Gastroesophageal sphincter (tissue), 4 donors: ENCODE results near the gene HDLBP. TPM values are rescaled to one million over a fixed set of nuclear protein-coding genes. Genes with fewer than 3 reads are reported as not detected.
A peak's percentile ranks its signal among the peaks of the same experiment; 100 is the strongest.

Experiments
- ATAC-seq: fragments of 150-250 bp; one replicate; pipeline ENCODE4 v1.9.1; 2016; ENCODE audit warnings: mild to moderate bottlenecking, moderate library complexity
- H3K27ac ChIP-seq, 4 donors: fragments of 200-600 bp; sonication (generic) in 3 of 4; 1 replicate in 3 of 4; 2 replicates in 1 of 4; pipeline ENCODE4 v1.5.1; 2016 to 2019
- H3K27me3 ChIP-seq: fragments of 200-600 bp; sonication (generic); one replicate; pipeline ENCODE4 v1.5.1; 2019
- H3K36me3 ChIP-seq, 2 donors: fragments of 200-600 bp; sonication (generic); one replicate each; pipeline ENCODE4 v1.5.1; 2019; ENCODE audit warnings: control low read depth in 1 of 2
- H3K4me1 ChIP-seq, 3 donors: fragments of 200-600 bp; sonication (generic); 1 replicate in 2 of 3; 2 replicates in 1 of 3; pipeline ENCODE4 v1.5.1; 2016 to 2019; ENCODE audit warnings: control low read depth in 2 of 3
- H3K4me3 ChIP-seq, 2 donors: fragments of 200-600 bp; sonication (generic); one replicate each; pipeline ENCODE4 v1.5.1; 2019; ENCODE audit warnings: mild to moderate bottlenecking in 1 of 2, moderate library complexity in 1 of 2
- H3K9me3 ChIP-seq, 3 donors: fragments of 200-600 bp; sonication (generic); one replicate each; pipeline ENCODE4 v1.5.1; 2017 to 2019; ENCODE audit warnings: control low read depth in 2 of 3
- EP300 ChIP-seq: sonication (generic); formaldehyde crosslinking; IDR thresholded peaks from one replicate; pipeline ENCODE4 v1.6.1; 2017; ENCODE audit warnings: antibody characterized with exemption, mild to moderate bottlenecking
- POLR2A ChIP-seq, 2 donors: fragments of 450-650 bp; IDR thresholded peaks; one replicate each; pipeline ENCODE4 v1.6.1; 2017; ENCODE audit warnings: antibody characterized with exemption in 2 of 2, mild to moderate bottlenecking in 2 of 2, moderate library complexity in 1 of 2
- POLR2AphosphoS5 ChIP-seq: sonication (generic); formaldehyde crosslinking; IDR thresholded peaks from one replicate; pipeline ENCODE4 v1.6.1; 2017; ENCODE audit warnings: antibody characterized with exemption
- WGBS, 2 donors: methylation state at CpG; one replicate each; pipeline ENCODE4 v1.1.5; 2018; ENCODE audit warnings: low coverage in 1 of 2; 5-methylcytosine and 5-hydroxymethylcytosine counted together
- total RNA-seq, 4 donors: library from RNA; depleted of rRNA; stranded (reverse); fragments of >200 nt; gene quantifications; one replicate each; pipeline ENCODE4 v1.1.0, GENCODE V29; 2016
- TF ChIP-seq, protein P1 (sequence below), 4 experiments: fragments of 200-600 bp in 2 of 4; fragments of 450-650 bp in 2 of 4; sonication (generic) in 1 of 4; IDR thresholded peaks; one replicate each; pipeline ENCODE4 v1.5.1; 2017 to 2019; ENCODE audit warnings: antibody characterized with exemption in 4 of 4, mild to moderate bottlenecking in 2 of 4, moderate library complexity in 2 of 4

Gene HDLBP
- total RNA-seq, 4 donors from 2014 or later: 279 to 367 (median 295) TPM

DNA sequence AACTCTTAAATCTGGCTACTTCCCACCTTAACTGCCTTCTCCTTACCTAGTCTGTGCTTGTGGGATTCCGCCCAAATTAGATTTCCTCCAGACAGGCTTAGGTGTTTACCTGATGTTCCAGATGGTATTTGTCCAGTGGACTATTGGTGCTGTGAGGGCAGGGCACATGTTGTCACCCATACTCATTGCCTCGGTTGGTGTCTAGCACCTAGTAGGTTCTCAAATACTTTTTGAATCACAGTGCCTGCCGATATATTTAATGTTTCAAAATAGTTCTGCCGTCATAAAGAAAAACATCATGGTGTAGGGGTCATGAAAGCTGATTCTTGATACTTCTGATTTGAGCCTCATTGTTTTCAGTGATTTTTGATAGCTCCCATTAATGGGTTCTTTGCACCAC lies 1.4 kb upstream of the HDLBP start:
- no peak for TF ChIP-seq POLR2AphosphoS5
- TF ChIP-seq, protein P1, sequence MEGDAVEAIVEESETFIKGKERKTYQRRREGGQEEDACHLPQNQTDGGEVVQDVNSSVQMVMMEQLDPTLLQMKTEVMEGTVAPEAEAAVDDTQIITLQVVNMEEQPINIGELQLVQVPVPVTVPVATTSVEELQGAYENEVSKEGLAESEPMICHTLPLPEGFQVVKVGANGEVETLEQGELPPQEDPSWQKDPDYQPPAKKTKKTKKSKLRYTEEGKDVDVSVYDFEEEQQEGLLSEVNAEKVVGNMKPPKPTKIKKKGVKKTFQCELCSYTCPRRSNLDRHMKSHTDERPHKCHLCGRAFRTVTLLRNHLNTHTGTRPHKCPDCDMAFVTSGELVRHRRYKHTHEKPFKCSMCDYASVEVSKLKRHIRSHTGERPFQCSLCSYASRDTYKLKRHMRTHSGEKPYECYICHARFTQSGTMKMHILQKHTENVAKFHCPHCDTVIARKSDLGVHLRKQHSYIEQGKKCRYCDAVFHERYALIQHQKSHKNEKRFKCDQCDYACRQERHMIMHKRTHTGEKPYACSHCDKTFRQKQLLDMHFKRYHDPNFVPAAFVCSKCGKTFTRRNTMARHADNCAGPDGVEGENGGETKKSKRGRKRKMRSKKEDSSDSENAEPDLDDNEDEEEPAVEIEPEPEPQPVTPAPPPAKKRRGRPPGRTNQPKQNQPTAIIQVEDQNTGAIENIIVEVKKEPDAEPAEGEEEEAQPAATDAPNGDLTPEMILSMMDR (IDR thresholded peaks at IDR 0.05): no peak
- H3K27me3 ChIP-seq: no peaks in the 10 kb centered on the region
- no peaks in the 10 kb centered on the region for H3K9me3 ChIP-seq
- ATAC-seq: no peak
- WGBS, 2 donors: 4 to 9% methylated on average over 4 of the region's 4 CpGs
- H3K4me1 ChIP-seq: peaks cover 6 to 77% (median 33%) of the 10 kb centered on the region in 3 donors
- H3K27ac ChIP-seq: peak overlapping the region; percentile 82 to 99 (median 97)
- H3K4me3 ChIP-seq: peak overlapping the region; percentile 54 to 94
- H3K36me3 ChIP-seq: no peaks in the 10 kb centered on the region

DNA sequence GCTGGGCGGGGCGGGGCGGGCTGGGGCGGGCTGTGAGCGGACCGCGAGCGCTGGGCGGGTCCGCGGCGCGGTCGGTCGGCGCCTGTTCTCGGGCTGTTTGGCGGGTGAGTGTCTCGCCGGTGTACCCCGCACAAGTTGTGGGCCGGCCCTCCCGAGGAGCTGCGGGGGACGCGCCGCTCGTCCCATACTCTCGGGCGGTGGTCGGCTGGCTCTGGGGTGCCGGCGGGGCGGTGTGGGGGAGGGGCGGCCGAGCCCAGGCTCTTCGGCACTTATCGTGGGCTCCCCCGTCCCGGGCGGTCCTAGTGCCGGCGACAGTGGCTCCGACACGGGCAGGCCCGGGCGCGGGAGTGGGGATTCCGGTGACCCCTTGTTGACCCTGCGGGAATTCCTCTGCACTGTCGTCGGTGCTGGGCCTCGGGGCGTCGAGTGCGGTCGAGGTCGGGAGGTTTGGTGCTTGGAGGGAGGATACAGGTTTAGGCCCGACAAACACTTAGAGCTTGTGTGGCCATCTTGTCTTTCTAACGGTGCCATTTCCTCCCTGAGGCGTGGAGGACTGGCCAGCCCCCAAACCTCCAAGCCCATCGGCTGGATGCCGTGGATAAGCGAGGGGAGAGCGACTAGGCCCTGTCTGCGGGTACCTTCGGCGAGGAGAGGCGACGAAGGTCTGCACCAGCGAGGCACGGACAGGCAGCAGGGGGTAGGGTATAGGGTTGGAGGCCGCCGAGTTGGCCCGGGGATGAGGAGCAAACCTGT lies 583 bp upstream of the HDLBP start, which contains the start of gene SEPTIN2:
Gene SEPTIN2 (plus strand): TSS at position 47 of the 753 bp plus-strand sequence. CDS start 8,308 bp downstream, outside the sequence.
- Histone ChIP-seq H3K4me1 (peaks cover 5 to 77% (median 25%) of the 10 kb centered on the region in 3 donors), H3K36me3 (no peaks in the 10 kb centered on the region), H3K27me3 (no peaks in the 10 kb centered on the region), H3K27ac (peak within 1 kb of the TSS; percentile 89 to 99 (median 97)), H3K9me3 (no peaks in the 10 kb centered on the region), H3K4me3 (peak within 1 kb of the TSS; percentile 82 to 94)
- TF ChIP-seq, protein P1 (IDR thresholded peaks at IDR 0.05): no peak
- no peak for TF ChIP-seq EP300
- TF ChIP-seq POLR2AphosphoS5: peak; percentile 49
- peak; percentile 76 to 80 for TF ChIP-seq POLR2A (IDR thresholded peaks at IDR 0.05)
- ATAC-seq: peak; percentile 60
- WGBS, 2 donors: no CpG with 5 or more reads among the region's 75 CpGs

DNA sequence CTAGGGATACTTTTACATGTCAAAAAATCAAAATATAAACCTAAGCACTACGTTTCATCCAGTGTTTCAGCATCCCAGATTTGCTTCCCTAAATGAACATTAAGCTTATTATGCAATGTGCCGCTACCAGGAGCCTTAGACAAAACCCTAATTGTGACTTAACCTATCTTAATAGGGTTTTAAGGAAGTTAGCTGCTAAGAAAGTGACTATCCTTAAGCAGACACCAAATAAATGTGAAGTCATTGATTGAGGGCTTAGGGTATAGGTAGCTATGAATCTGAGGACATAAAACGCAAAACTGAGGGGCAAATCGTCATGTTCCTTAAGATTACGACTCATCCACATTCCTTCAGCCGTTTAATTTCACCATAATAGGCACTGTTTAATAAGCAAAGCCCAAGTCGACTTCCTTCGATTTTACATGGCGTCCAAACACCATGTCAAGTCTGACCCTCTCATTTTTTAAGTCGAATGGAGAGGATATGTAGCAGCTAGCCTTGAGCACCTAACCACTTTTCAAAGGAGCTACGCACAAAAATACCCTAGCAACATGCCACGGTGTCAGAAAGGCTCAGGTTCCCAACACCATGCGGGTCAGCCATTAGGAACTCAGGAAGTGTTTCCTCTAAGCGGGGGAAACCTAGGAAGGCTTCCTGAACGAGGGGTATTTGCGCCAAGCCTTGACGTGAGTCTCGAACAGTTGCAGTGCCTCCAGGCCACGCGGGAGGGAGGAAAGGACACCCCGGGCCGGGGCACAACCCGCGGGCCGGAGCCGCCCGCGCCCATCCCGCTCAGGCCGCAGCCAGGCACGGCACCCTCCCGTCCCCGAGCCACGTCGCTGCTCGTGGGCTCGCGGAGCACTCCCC lies 1.0 kb downstream of the HDLBP start:
- TF ChIP-seq POLR2AphosphoS5 (no peak), EP300 (no peak), POLR2A (IDR thresholded peaks at IDR 0.05) (no peak)
- TF ChIP-seq, protein P1 (IDR thresholded peaks at IDR 0.05): peak in 1 of 4 experiments; percentile 30
- peak overlapping the region; percentile 82 to 94 for H3K4me3 ChIP-seq
- no peaks in the 10 kb centered on the region for H3K27me3 ChIP-seq
- H3K27ac ChIP-seq: peak overlapping the region; percentile 89 to 99 (median 97)
- H3K36me3 ChIP-seq: no peaks in the 10 kb centered on the region
- H3K4me1 ChIP-seq: peaks cover 5 to 75% (median 15%) of the 10 kb centered on the region in 3 donors
- WGBS, 2 donors: 7 to 21% methylated on average over 6 to 25 of the region's 38 CpGs
- no peaks in the 10 kb centered on the region for H3K9me3 ChIP-seq
- ATAC-seq: no peak

DNA sequence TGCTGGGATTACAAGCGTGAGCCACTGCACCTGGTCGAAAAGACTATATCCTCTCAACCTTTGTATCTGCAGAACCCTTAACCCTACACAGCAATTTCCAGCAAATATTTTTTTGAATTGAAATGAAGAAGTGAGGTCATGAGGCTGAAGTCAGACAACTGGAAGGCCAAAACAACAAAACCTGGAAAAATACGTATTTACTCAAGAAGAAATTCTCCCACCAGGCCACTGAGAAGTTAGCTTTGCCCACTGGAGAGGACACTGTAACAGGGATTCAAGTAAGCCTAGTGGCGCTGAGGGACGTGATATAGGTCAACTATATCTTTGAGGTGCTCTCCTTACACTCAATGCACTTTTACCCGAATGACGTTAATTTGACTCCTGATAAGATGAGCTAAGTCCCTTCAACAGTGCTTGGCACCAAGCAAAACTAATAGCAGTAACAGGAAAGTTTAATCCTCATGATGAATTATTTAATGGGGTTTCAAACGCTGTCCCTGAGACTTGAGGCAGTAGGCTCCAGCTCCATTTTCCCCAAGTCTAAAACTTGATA lies 1.9 kb downstream of the HDLBP start:
- H3K27me3 ChIP-seq: no peaks in the 10 kb centered on the region
- H3K9me3 ChIP-seq: no peaks in the 10 kb centered on the region
- H3K36me3 ChIP-seq: no peaks in the 10 kb centered on the region
- peak overlapping the region in 2 of 4 donors; percentile 95 to 99 for H3K27ac ChIP-seq
- no peak for TF ChIP-seq POLR2A (IDR thresholded peaks at IDR 0.05)
- no peak for TF ChIP-seq EP300
- no peak for TF ChIP-seq POLR2AphosphoS5
- TF ChIP-seq, protein P1 (IDR thresholded peaks at IDR 0.05): no peak
- H3K4me1 ChIP-seq: peaks cover 5 to 75% (median 14%) of the 10 kb centered on the region in 3 donors
- 77 to 79% methylated on average over 6 to 8 of the region's 8 CpGs for WGBS, 2 donors
- ATAC-seq: no peak
- H3K4me3 ChIP-seq: no peak overlapping the region
